SK-N-SH (cell line): Measurements from ENCODE around the gene SLC10A7.

Experiments used
- CHD2 ChIP-seq: fragments of 150-350 bp; IDR thresholded peaks from 2 replicates; pipeline ENCODE4 v1.6.1; 2018; ENCODE audit warnings: low read length; ENCODE audit not compliant: partially characterized antibody
- EP300 ChIP-seq, 2 experiments: IDR thresholded peaks; 2 replicates each; pipeline versions ENCODE4 v1.4.0 to v1.6.1; 2012; ENCODE audit warnings: borderline replicate concordance in 1 of 2, low read depth in 1 of 2, low read length in 1 of 2
- EZH2phosphoT487 ChIP-seq: fragments of 200-600 bp; sonication (generic); IDR thresholded peaks from 2 replicates; pipeline ENCODE4 v1.6.1; 2017; ENCODE audit warnings: low read depth, mixed run types, mild to moderate bottlenecking, antibody characterized with exemption, moderate library complexity, borderline replicate concordance
- FOXM1 ChIP-seq: IDR thresholded peaks from 2 replicates; pipeline ENCODE4 v1.4.0; 2012; ENCODE audit warnings: low read depth, mild to moderate bottlenecking
- JUND ChIP-seq: IDR thresholded peaks from 2 replicates; pipeline ENCODE4 v1.4.0; 2012
- NRF1 ChIP-seq: IDR thresholded peaks from 2 replicates; pipeline ENCODE4 v1.6.1; 2012; ENCODE audit warnings: low read depth, mild to moderate bottlenecking, low read length
- POLR2AphosphoS5 ChIP-seq: IDR thresholded peaks from 2 replicates; pipeline ENCODE4 v1.6.1; 2012; ENCODE audit warnings: low read depth, low read length
- RAD21 ChIP-seq: IDR thresholded peaks from 2 replicates; pipeline ENCODE4 v1.6.1; 2012; ENCODE audit warnings: mild to moderate bottlenecking, low read length
- RCOR1 ChIP-seq: fragments of 150-350 bp; IDR thresholded peaks from 2 replicates; pipeline ENCODE4 v1.6.1; 2017; ENCODE audit warnings: antibody characterized with exemption, low read length
- SMC3 ChIP-seq: IDR thresholded peaks from 2 replicates; pipeline ENCODE4 v1.6.1; 2012; ENCODE audit warnings: low read depth, low read length, improper control_type of control experiment
- ZBTB33 ChIP-seq: IDR thresholded peaks from 2 replicates; pipeline ENCODE4 v1.4.0; 2012; ENCODE audit warnings: low read depth, borderline replicate concordance
- TF ChIP-seq, protein P1 (sequence below): fragments of 200-600 bp; sonication (generic); IDR thresholded peaks from 2 replicates; pipeline ENCODE4 v1.6.1; 2017; ENCODE audit warnings: antibody characterized with exemption, mild to moderate bottlenecking, moderate library complexity

- TF ChIP-seq RCOR1 (no peak), FOXM1 (no peak), ZBTB33 (no peak), EZH2phosphoT487 (no peak), NRF1 (no peak), SMC3 (no peak), JUND (0 out of 2 replicates have a peak, but pooled peaks have one; percentile 18), CHD2 (no peak), RAD21 (no peak), POLR2AphosphoS5 (no peak), EP300 (IDR thresholded peaks at IDR 0.05; ENCODE audit: borderline replicate concordance in 1 of 2, low read depth in 1 of 2, low read length in 1 of 2) (no peak)
- TF ChIP-seq, protein P1, sequence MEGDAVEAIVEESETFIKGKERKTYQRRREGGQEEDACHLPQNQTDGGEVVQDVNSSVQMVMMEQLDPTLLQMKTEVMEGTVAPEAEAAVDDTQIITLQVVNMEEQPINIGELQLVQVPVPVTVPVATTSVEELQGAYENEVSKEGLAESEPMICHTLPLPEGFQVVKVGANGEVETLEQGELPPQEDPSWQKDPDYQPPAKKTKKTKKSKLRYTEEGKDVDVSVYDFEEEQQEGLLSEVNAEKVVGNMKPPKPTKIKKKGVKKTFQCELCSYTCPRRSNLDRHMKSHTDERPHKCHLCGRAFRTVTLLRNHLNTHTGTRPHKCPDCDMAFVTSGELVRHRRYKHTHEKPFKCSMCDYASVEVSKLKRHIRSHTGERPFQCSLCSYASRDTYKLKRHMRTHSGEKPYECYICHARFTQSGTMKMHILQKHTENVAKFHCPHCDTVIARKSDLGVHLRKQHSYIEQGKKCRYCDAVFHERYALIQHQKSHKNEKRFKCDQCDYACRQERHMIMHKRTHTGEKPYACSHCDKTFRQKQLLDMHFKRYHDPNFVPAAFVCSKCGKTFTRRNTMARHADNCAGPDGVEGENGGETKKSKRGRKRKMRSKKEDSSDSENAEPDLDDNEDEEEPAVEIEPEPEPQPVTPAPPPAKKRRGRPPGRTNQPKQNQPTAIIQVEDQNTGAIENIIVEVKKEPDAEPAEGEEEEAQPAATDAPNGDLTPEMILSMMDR = no peak
Observed at GRCh38 chr4:146333895-146334262, 187.9 kb downstream of the SLC10A7 start.
